Stimulated activated CD4-positive, alpha-beta T cell treated with anti-CD3 and anti-CD28 coated beads, Interleukin-12 subunit alpha, Interleukin-12 subunit beta, amount 100 ng/mL, for 24 hours (primary cell): Measurements from ENCODE around the gene AURKAIP1.

Experiments used
- DNase-seq, 2 experiments: peaks; one replicate each; pipeline ENCODE4 v3.0.0-alpha.2; 2020; ENCODE audit warnings: low read depth in 2 of 2

Gene AURKAIP1

GRCh38 chr1:1347663-1348419, 27.2 kb downstream of the AURKAIP1 start:
- no peak for DNase-seq

GRCh38 chr1:1347026-1347595, 27.9 kb downstream of the AURKAIP1 start:
- DNase-seq = no peak

GRCh38 chr1:1346501-1346890, 28.5 kb downstream of the AURKAIP1 start:
- no peak for DNase-seq

GRCh38 chr1:1345860-1346500, 29.0 kb downstream of the AURKAIP1 start:
- DNase-seq = no peak

- DNase-seq = no peak
Observed at GRCh38 chr1:1345384-1345783, 29.6 kb downstream of the AURKAIP1 start.

GRCh38 chr1:1344655-1345361, 30.2 kb downstream of the AURKAIP1 start:
- DNase-seq = peak; percentile 29 to 49

GRCh38 chr1:1343811-1344421, 31.1 kb downstream of the AURKAIP1 start:
- DNase-seq = no peak

GRCh38 chr1:1342584-1343115, 32.4 kb downstream of the AURKAIP1 start:
- DNase-seq = no peak

GRCh38 chr1:1342061-1342562, 32.9 kb downstream of the AURKAIP1 start:
- no peak for DNase-seq

GRCh38 chr1:1341549-1342021, 33.4 kb downstream of the AURKAIP1 start:
- DNase-seq = no peak

- no peak for DNase-seq
Observed at GRCh38 chr1:1340791-1341548, 34.0 kb downstream of the AURKAIP1 start.

- DNase-seq = no peak
Observed at GRCh38 chr1:1340185-1340584, 34.8 kb downstream of the AURKAIP1 start.

GRCh38 chr1:1338278-1338677, 36.7 kb downstream of the AURKAIP1 start:
- DNase-seq = no peak

GRCh38 chr1:1337793-1338147, 37.2 kb downstream of the AURKAIP1 start:
- DNase-seq = peak in 1 of 2 experiments; percentile 38

- DNase-seq = no peak
Observed at GRCh38 chr1:1336931-1337792, 37.8 kb downstream of the AURKAIP1 start.

- no peak for DNase-seq
Observed at GRCh38 chr1:1336446-1336845, 38.6 kb downstream of the AURKAIP1 start.

GRCh38 chr1:1335792-1336248, 39.2 kb downstream of the AURKAIP1 start:
- no peak for DNase-seq

- DNase-seq = no peak
Observed at GRCh38 chr1:1335283-1335682, 39.7 kb downstream of the AURKAIP1 start.

- DNase-seq = no peak
Observed at GRCh38 chr1:1334835-1335234, 40.2 kb downstream of the AURKAIP1 start.
